NK-92 treated with Interleukin-12 subunit alpha and Interleukin-12 subunit beta, amount 100 ng/mL, for 24 hours (cell line): ENCODE measurements around the gene GPR75.

Experiments used
- DNase-seq: peaks from one replicate; lab custom pipeline; 2025; lab: John Stamatoyannopoulos, UW

Gene GPR75

GRCh38 chr2:53859206-53860181, at the start of gene GPR75:
Gene GPR75 (minus strand): TSS chr2:53859967. CDS start chr2:53854756, 5,211 bp downstream.
- DNase-seq: no peak

- no peak for DNase-seq
These were observed 47.8 kb upstream of the GPR75 start for GRCh38 chr2:53907582-53907981.

DNA sequence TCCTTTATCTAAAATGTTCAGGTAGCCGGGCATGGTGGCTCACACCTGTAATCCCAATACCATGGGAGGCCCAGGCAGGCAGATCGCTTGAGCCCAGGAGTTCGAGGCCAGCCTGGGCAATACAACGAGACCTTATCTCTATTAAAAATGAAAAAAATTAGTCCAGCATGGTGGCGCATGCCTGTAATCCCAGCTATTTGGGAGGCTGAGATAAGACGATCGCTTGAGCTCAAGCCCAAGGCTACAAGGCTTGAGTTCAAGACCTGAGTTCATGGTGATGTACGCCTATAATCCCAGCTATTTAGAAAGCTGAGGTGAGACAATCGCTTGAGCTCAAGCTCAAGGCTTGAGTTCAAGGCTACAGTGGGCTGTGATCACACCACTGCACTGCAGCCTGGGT, 45.6 kb upstream of the GPR75 start:
- DNase-seq: no peak

- no peak for DNase-seq
These were observed 43.2 kb upstream of the GPR75 start for GRCh38 chr2:53903011-53903410.

- DNase-seq: no peak
These were observed 41.4 kb upstream of the GPR75 start for GRCh38 chr2:53901192-53901591.

DNA sequence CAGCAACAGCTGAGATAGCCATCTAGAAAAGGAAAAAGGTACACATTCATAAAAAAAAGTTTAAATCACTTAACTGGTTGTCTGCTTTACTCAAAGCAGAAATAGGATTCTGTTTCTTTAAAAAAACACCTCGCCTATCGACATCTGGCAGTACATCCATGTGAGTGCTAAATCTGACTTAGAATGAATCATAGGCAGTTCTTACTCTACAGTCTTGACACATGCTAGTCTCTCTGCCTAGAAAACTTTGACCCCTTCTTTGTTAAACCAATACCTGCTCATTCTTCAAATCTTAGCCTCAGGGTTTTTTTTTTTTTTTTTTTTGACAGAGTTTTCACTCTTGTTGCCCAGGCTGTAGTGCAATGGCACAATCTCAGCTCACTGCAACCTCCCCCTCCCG, 37.1 kb upstream of the GPR75 start:
- no peak for DNase-seq

- no peak for DNase-seq
These were observed 26.9 kb upstream of the GPR75 start for GRCh38 chr2:53886406-53887280.

GRCh38 chr2:53884883-53885282, 25.1 kb upstream of the GPR75 start:
- no peak for DNase-seq

DNA sequence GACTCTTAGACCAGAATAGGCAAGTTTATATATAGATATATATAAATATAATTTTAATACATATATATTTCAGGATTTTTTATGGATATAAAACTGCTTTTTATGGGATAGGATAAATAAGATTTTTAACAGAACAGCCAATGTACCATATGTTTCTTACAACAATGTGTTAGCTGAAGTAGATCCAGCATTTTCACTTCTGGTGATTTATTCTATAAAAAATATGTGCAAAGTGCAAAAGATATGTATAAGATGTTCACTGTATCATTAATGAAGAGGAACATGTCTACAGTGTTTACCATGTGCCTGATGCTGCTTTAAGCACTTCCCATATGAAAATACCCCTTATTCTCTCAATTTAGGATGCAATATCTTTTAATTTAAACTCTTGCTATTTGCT, 22.2 kb upstream of the GPR75 start:
- DNase-seq: no peak

DNA sequence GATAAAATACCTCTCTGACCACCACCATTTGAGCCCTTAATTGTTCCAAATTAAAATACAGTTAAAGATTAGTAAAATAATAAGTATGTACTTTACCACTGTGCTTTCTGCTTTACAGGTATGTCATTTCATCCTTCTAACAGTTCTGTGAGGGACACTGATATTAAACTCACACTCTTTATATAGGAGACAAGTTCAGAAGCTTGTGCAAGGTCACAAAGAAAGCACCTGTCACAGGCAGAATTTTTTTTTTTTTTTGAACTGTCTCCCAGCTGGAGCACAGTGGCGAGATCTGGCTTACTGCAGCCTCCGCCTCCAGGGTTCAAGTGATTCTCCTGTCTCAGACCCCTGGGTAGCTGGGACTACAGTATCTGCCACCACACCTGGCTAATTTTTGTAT, 21.6 kb upstream of the GPR75 start:
- no peak for DNase-seq

- DNase-seq: no peak
These were observed 21.0 kb upstream of the GPR75 start for GRCh38 chr2:53880756-53881155.

GRCh38 chr2:53877556-53877955, 17.8 kb upstream of the GPR75 start:
- DNase-seq: no peak

DNA sequence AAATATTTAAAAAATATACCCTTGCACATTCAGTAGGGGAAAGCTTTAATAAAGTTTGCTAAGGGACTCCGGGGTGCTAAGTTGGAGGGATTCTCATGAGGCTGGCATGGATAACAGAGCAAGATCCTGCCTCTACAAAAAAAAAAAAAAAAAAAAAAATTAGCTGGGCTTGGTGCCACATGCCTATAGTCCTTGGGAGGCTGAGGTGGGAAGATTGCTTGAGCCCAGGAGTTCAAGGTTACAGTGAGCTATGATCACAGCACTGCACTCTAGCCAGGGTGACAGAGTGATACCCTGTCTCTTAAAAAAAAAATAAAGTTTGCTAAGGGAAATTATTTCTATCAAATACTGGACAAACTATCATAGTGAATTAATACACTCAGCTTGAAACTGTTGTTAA, 17.3 kb upstream of the GPR75 start:
- no peak for DNase-seq

DNA sequence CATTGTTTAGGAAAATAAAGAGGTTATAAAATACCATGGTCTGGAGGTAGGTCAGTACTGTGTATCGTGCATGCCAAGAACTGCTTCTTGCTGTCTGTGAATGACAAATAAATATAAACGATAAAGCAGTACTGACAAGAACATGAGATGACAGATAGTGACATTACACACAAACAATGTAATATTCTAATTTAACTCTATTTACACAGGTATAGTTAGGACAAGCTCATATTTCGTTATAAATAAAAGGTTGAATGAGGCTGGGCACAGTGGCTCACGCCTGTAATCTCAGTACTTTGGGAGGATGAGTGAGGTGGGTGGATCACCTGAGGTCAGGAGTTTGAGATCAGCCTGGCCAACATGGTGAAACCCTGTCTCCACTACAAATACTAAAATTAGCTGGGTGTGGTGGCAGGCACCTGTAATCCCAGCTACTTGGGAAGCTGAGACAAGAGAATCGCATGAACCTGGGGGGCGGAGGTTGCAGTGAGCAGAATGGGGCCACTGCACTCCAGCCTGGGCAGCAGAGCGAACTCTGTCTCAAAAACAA, 14.7 kb upstream of the GPR75 start:
- no peak for DNase-seq

GRCh38 chr2:53867773-53868172, 8.0 kb upstream of the GPR75 start:
- DNase-seq: no peak

DNA sequence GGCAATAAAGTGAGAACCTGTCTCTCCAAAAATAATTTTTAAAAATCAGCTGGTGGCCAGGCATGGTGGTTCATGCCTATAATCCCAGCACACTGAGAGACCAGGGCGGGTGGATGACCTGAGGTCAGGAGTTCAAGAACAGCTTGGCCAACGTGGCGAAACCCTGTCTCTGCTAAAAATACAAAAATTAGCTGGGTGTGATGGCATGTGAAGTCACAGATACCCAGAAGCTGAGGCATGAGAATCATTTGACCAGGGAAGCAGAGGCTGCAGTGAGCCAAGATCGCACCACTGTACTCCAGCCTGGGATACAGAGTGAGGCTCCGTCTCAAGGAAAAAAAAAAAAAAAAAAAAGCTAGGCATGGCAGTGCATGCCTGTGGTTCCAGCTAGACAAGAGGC, 7.4 kb upstream of the GPR75 start:
- no peak for DNase-seq

DNA sequence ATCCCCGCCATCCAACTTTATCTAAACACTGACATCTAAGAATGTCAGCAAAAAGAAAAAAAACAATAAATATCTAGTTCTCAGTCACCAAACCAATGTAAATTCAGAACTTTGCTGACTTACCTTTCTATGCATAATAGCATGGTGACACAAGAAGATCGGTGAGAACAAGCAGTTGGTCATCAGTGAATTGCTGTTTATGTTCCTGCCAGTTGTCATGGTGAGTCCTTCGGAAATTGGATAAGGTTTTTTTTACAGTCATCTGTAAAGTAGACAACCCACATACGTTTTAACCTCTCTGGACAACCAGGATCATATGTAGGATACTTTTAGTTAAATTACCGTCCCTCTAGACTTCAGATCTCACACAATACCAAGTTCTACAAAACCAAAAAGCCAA, 6.2 kb upstream of the GPR75 start:
- DNase-seq: no peak

DNA sequence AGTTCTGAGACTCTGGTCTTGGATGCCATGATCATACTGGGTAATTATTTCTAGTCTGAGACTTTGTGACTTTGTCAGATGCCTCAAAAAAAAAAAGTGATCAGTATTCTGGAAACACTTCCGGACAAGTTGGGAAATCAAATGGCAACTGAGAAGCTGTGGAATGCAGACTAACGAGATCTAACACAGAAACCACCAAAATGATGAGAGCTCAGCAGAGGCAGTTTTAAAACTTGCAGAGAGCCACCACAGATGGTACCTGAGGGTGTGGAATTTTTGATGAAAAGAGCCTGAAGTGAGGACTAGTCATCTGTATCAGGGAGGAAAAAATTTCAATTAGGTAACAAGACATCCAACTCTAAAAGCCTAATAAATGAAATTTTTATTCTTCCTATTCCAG, 5.5 kb upstream of the GPR75 start:
- DNase-seq: no peak

GRCh38 chr2:53863538-53864227, 3.9 kb upstream of the GPR75 start:
- no peak for DNase-seq

GRCh38 chr2:53861824-53862223, 2.1 kb upstream of the GPR75 start:
- no peak for DNase-seq

DNA sequence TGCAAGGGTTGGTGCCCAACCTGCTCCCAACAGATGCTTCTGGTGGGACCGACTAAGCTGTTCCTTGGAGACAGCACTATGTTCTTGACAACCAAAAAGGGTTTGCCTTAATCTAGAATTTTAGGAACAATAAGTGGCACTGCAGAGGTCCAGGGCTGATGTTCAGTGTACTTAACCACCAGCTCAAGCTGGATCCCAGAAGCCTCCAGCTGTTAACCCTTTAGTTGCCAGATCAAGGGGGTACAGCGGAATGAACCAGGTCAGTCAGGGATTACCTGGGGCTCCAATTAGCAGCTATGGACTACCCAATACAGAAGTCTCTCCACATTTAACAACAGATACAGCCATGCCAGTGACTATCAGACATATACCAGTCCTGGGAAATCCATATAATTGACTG, 3.5 kb downstream of the GPR75 start:
- no peak for DNase-seq

GRCh38 chr2:53854678-53855077, 5.1 kb downstream of the GPR75 start:
- DNase-seq: no peak
